Measurements from ENCODE around the gene OLFM3. TPM values are rescaled to one million over a fixed set of nuclear protein-coding genes. Genes with fewer than 3 reads are reported as not detected.

The OLFM3 gene
- total RNA-seq, 1 experiment from 2014 or later = 0.26 TPM

- H2AK5ac ChIP-seq (ENCODE audit: insufficient read length, low read length) = no peak overlapping the region
- 100% methylated on average over 1 of the region's 1 CpG for WGBS (ENCODE audit: extremely low coverage, insufficient read length, low lambda C conversion rate)
- H3K4ac ChIP-seq (ENCODE audit: low read depth, low read length) = no peak overlapping the region
- H2BK12ac ChIP-seq (ENCODE audit: insufficient read length, low read depth, low read length) = no peak overlapping the region
- no peak overlapping the region for H3K14ac ChIP-seq (ENCODE audit: insufficient read depth, low read length)
- no peak overlapping the region for H3K4me2 ChIP-seq (ENCODE audit: insufficient read depth, insufficient read length, low read length)
- no peaks in the 10 kb centered on the region for H3K36me3 Mint-ChIP-seq (ENCODE audit: insufficient read depth in 1 of 3, low read depth in 3 of 3)
- no peak overlapping the region for H3K56ac ChIP-seq (ENCODE audit: insufficient read length, low read depth, low read length)
- no peaks in the 10 kb centered on the region for H3K27me3 Mint-ChIP-seq (ENCODE audit: low read depth)
- H3K27ac ChIP-seq (ENCODE audit: insufficient read length, low read depth, low read length) = no peak overlapping the region
- no peaks in the 10 kb centered on the region for H3K79me2 ChIP-seq (ENCODE audit: insufficient read depth, low read length)
- H3K27me3 ChIP-seq (ENCODE audit: insufficient read depth, low read length) = no peaks in the 10 kb centered on the region
- H2BK15ac ChIP-seq (ENCODE audit: low read depth, low read length) = no peak overlapping the region
- no peak overlapping the region for H4K8ac ChIP-seq (replicated peaks; ENCODE audit: insufficient read length, low read depth, low read length)
- H2BK20ac ChIP-seq (ENCODE audit: low read depth, low read length, poor library complexity, severe bottlenecking) = no peak overlapping the region
- no peak overlapping the region for H3K18ac ChIP-seq (ENCODE audit: insufficient read length, low read depth, low read length)
- H3K4me1 Mint-ChIP-seq = no peaks in the 10 kb centered on the region
- no peaks in the 10 kb centered on the region for H4K20me1 ChIP-seq (ENCODE audit: control insufficient read depth, insufficient read depth, insufficient read length)
- H2BK5ac ChIP-seq (ENCODE audit: insufficient read length, low read length) = no peak overlapping the region
- no peak overlapping the region for H4K5ac ChIP-seq (ENCODE audit: insufficient read length, low read depth, low read length)
- no peak for TF ChIP-seq CTCF (conservative IDR thresholded peaks at IDR 0.05)
- H3K4me1 ChIP-seq (ENCODE audit: insufficient read depth, low read length) = no peaks in the 10 kb centered on the region
- no peaks in the 10 kb centered on the region for H3K9me3 Mint-ChIP-seq
- H3K9ac ChIP-seq (ENCODE audit: extremely low read depth, insufficient read length, low read length) = no peak overlapping the region
- no peaks in the 10 kb centered on the region for H3K23me2 ChIP-seq (ENCODE audit: insufficient read length, low read depth, low read length, poor library complexity, severe bottlenecking)
- no peak overlapping the region for H3K27ac Mint-ChIP-seq
- no peak overlapping the region for H2AFZ ChIP-seq (ENCODE audit: low read length)
- no peak overlapping the region for H4K91ac ChIP-seq (ENCODE audit: insufficient read length, low read depth, low read length)
- no peak overlapping the region for H2BK120ac ChIP-seq (ENCODE audit: low read depth, low read length, poor library complexity, severe bottlenecking)
- no peak for DNase-seq
- H3T11ph ChIP-seq (ENCODE audit: low read length) = no peak overlapping the region
- no peaks in the 10 kb centered on the region for H3K9me3 ChIP-seq (ENCODE audit: control insufficient read depth, low read depth, low read length)
- no peaks in the 10 kb centered on the region for H3K79me1 ChIP-seq (ENCODE audit: insufficient read depth, low read depth, low read length, poor library complexity, severe bottlenecking)
- no peak overlapping the region for H3K4me3 Mint-ChIP-seq
- no peak overlapping the region for H3K23ac ChIP-seq (ENCODE audit: insufficient read length, low read depth, low read length)
Measured at GRCh38 chr1:101816262-101816661, 180.5 kb downstream of the OLFM3 start.
